H9 (cell line): Measurements from ENCODE around the gene CCDC51. TPM values are rescaled to one million over a fixed set of nuclear protein-coding genes. Genes with fewer than 3 reads are reported as not detected.

ENCODE experiments used
- DNase-seq: peaks from one replicate; pipeline ENCODE4 v3.0.0-alpha.2; 2017
- H2AFZ ChIP-seq: one replicate; pipeline ENCODE4 v1.6.1; 2013; ENCODE audit warnings: mild to moderate bottlenecking, low read length, control low read depth, moderate library complexity
- H2AK5ac ChIP-seq: 2 replicates; pipeline ENCODE4 v1.6.1; 2013; ENCODE audit warnings: low read length, control low read depth, mixed read lengths; ENCODE audit not compliant: insufficient read length
- H2BK120ac ChIP-seq: one replicate; pipeline ENCODE4 v1.6.1; 2013; ENCODE audit warnings: low read depth, mild to moderate bottlenecking, low read length, control low read depth, inconsistent platforms; ENCODE audit not compliant: poor library complexity, severe bottlenecking
- H2BK12ac ChIP-seq: 2 replicates; pipeline ENCODE4 v1.6.1; 2013; ENCODE audit warnings: low read length, control low read depth, mixed read lengths, low read depth; ENCODE audit not compliant: insufficient read length
- H2BK15ac ChIP-seq: 2 replicates; pipeline ENCODE4 v1.6.1; 2013; ENCODE audit warnings: low read depth, low read length, control low read depth
- H2BK20ac ChIP-seq: one replicate; pipeline ENCODE4 v1.6.1; 2013; ENCODE audit warnings: low read depth, mild to moderate bottlenecking, low read length, control low read depth, inconsistent platforms; ENCODE audit not compliant: poor library complexity, severe bottlenecking
- H2BK5ac ChIP-seq: 2 replicates; pipeline ENCODE4 v1.6.1; 2013; ENCODE audit warnings: low read length, control low read depth, mixed read lengths; ENCODE audit not compliant: insufficient read length
- H3K14ac ChIP-seq: 2 replicates; pipeline ENCODE4 v1.6.1; 2013; ENCODE audit warnings: low read length, control low read depth; ENCODE audit not compliant: insufficient read depth
- H3K18ac ChIP-seq: 2 replicates; pipeline ENCODE4 v1.6.1; 2013; ENCODE audit warnings: low read depth, mild to moderate bottlenecking, mixed read lengths, low read length, control low read depth; ENCODE audit not compliant: insufficient read length
- H3K23ac ChIP-seq: 2 replicates; pipeline ENCODE4 v1.6.1; 2013; ENCODE audit warnings: low read length, control low read depth, mixed read lengths, low read depth; ENCODE audit not compliant: insufficient read length
- H3K23me2 ChIP-seq: 2 replicates; pipeline ENCODE4 v1.6.1; 2013; ENCODE audit warnings: low read depth, mild to moderate bottlenecking, mixed read lengths, low read length, control low read depth; ENCODE audit not compliant: insufficient read length, poor library complexity, severe bottlenecking
- H3K27ac ChIP-seq: 2 replicates; pipeline ENCODE4 v1.5.1; 2013; ENCODE audit warnings: low read length, control low read depth, mixed read lengths, low read depth; ENCODE audit not compliant: insufficient read length
- H3K27me3 ChIP-seq: 2 replicates; pipeline ENCODE4 v1.6.1; 2013; ENCODE audit warnings: low read length, control low read depth, inconsistent platforms; ENCODE audit not compliant: insufficient read depth
- H3K4ac ChIP-seq: 2 replicates; pipeline ENCODE4 v1.6.1; 2013; ENCODE audit warnings: low read depth, mild to moderate bottlenecking, control low read depth, inconsistent platforms, low read length, moderate library complexity
- H3K4me1 ChIP-seq: 2 replicates; pipeline ENCODE4 v1.6.1; 2013; ENCODE audit warnings: low read length, control low read depth, inconsistent platforms; ENCODE audit not compliant: insufficient read depth
- H3K4me2 ChIP-seq: 2 replicates; pipeline ENCODE4 v1.6.1; 2013; ENCODE audit warnings: low read length, control low read depth, mixed read lengths; ENCODE audit not compliant: insufficient read length, insufficient read depth
- H3K56ac ChIP-seq: 2 replicates; pipeline ENCODE4 v1.6.1; 2013; ENCODE audit warnings: low read depth, mild to moderate bottlenecking, mixed read lengths, low read length, control low read depth; ENCODE audit not compliant: insufficient read length
- H3K79me1 ChIP-seq: 2 replicates; pipeline ENCODE4 v1.6.1; 2013; ENCODE audit warnings: low read depth, mild to moderate bottlenecking, moderate library complexity, low read length, control low read depth, inconsistent platforms; ENCODE audit not compliant: insufficient read depth, poor library complexity, severe bottlenecking
- H3K79me2 ChIP-seq: 2 replicates; pipeline ENCODE4 v1.6.1; 2013; ENCODE audit warnings: low read length, control low read depth, inconsistent platforms; ENCODE audit not compliant: insufficient read depth
- H3K9ac ChIP-seq: 2 replicates; pipeline ENCODE4 v1.6.1; 2013; ENCODE audit warnings: low read length, control low read depth, mixed read lengths; ENCODE audit not compliant: insufficient read length; ENCODE audit errors: extremely low read depth
- H3K9me3 ChIP-seq: one replicate; pipeline ENCODE4 v1.6.1; 2013; ENCODE audit warnings: low read depth, low read length, inconsistent platforms; ENCODE audit not compliant: control insufficient read depth
- H3T11ph ChIP-seq: one replicate; pipeline ENCODE4 v1.6.1; 2013; ENCODE audit warnings: mild to moderate bottlenecking, low read length, control low read depth, inconsistent platforms
- H4K20me1 ChIP-seq: one replicate; pipeline ENCODE4 v1.6.1; 2013; ENCODE audit not compliant: control insufficient read depth, insufficient read length, insufficient read depth
- H4K5ac ChIP-seq: 2 replicates; pipeline ENCODE4 v1.6.1; 2013; ENCODE audit warnings: low read depth, mild to moderate bottlenecking, mixed read lengths, low read length, control low read depth; ENCODE audit not compliant: insufficient read length
- H4K8ac ChIP-seq: replicated peaks from 2 replicates; pipeline ENCODE4 v1.6.1; 2013; ENCODE audit warnings: low read length, control low read depth, mixed read lengths, low read depth; ENCODE audit not compliant: insufficient read length
- H4K91ac ChIP-seq: 2 replicates; pipeline ENCODE4 v1.6.1; 2013; ENCODE audit warnings: low read depth, mild to moderate bottlenecking, moderate library complexity, mixed read lengths, low read length, control low read depth; ENCODE audit not compliant: insufficient read length
- H3K27ac Mint-ChIP-seq, 3 experiments: 2 replicates in 2 of 3; 3 replicates in 1 of 3; pipeline ENCODE4 v1.8.0; 2020 to 2021; ENCODE audit warnings: mixed read lengths in 3 of 3, mild to moderate bottlenecking in 1 of 3, moderate library complexity in 1 of 3
- H3K27me3 Mint-ChIP-seq: 2 replicates; pipeline ENCODE4 v1.8.0; 2021; ENCODE audit warnings: low read depth, mild to moderate bottlenecking, moderate library complexity, mixed read lengths
- H3K36me3 Mint-ChIP-seq, 3 experiments: 2 replicates in 2 of 3; 3 replicates in 1 of 3; pipeline ENCODE4 v1.8.0; 2020 to 2021; ENCODE audit warnings: low read depth in 3 of 3, mixed read lengths in 3 of 3; ENCODE audit not compliant: insufficient read depth in 1 of 3
- H3K4me1 Mint-ChIP-seq, 2 experiments: 2 replicates each; pipeline ENCODE4 v1.8.0; 2020; ENCODE audit warnings: mixed read lengths in 2 of 2
- H3K4me3 Mint-ChIP-seq, 2 experiments: 2 replicates in 1 of 2; 3 replicates in 1 of 2; pipeline ENCODE4 v1.8.0; 2020 to 2021; ENCODE audit warnings: mild to moderate bottlenecking in 2 of 2, mixed read lengths in 2 of 2, moderate library complexity in 1 of 2
- H3K9me3 Mint-ChIP-seq, 2 experiments: 2 replicates in 1 of 2; 3 replicates in 1 of 2; pipeline ENCODE4 v1.8.0; 2020; ENCODE audit warnings: mild to moderate bottlenecking in 2 of 2, mixed read lengths in 2 of 2, moderate library complexity in 1 of 2
- WGBS: extraction: QIAGEN DNeasy Blood & Tissue Kit; methylation state at CpG from one replicate; pipeline ENCODE4 v1.1.7; 2013; ENCODE audit warnings: missing lambda C conversion rate, low lambda C conversion rate, mixed read lengths; ENCODE audit not compliant: insufficient read length; ENCODE audit errors: extremely low coverage; 5-methylcytosine and 5-hydroxymethylcytosine counted together
- total RNA-seq: library from RNA; stranded (reverse); gene quantifications from 2 replicates; pipeline ENCODE4 v1.2.1, GENCODE V29; 2021
- TF ChIP-seq, protein P1 (sequence below): fragments of 200-600 bp; sonication (generic); conservative IDR thresholded peaks from 3 replicates; pipeline ENCODE4 v1.8.0; 2021; ENCODE audit warnings: antibody characterized with exemption, mild to moderate bottlenecking

The CCDC51 gene
- total RNA-seq, 1 experiment from 2014 or later, result 20.0 TPM

DNA sequence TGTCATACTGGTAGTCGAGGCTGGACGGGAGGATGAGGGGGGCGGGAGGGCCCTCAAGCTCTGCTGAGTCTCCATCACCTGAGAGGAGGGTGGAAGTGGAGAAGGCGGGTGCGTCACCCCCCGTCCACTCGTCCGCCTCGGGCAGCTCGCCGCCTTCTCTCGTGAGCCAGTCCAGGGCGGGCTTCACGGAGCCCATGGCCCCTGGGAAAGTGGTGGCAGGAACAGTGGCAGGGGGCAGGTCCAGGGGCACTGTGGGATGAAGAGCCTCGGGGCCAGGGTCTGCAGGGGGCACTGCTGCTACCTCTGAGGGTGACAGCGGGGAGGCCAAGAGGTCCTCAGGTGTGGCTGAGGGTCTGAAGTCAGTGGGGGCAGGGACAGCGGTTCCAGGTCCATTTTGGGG, 20.3 kb downstream of the CCDC51 start:
- H4K8ac ChIP-seq, result no peak overlapping the region
- H3K18ac ChIP-seq, result no peak overlapping the region
- no peaks in the 10 kb centered on the region for H3K27me3 Mint-ChIP-seq
- no peak overlapping the region for H2BK20ac ChIP-seq
- no peaks in the 10 kb centered on the region for H3K4me1 ChIP-seq
- H3K27me3 ChIP-seq, result no peaks in the 10 kb centered on the region
- no CpG with 5 or more reads among the region's 17 CpGs for WGBS
- H3K4ac ChIP-seq, result no peak overlapping the region
- no peak overlapping the region for H3T11ph ChIP-seq
- H3K79me1 ChIP-seq, result no peaks in the 10 kb centered on the region
- H3K36me3 Mint-ChIP-seq, result peaks cover 37 to 81% (median 76%) of the 10 kb centered on the region in 3 experiments
- TF ChIP-seq, protein P1, sequence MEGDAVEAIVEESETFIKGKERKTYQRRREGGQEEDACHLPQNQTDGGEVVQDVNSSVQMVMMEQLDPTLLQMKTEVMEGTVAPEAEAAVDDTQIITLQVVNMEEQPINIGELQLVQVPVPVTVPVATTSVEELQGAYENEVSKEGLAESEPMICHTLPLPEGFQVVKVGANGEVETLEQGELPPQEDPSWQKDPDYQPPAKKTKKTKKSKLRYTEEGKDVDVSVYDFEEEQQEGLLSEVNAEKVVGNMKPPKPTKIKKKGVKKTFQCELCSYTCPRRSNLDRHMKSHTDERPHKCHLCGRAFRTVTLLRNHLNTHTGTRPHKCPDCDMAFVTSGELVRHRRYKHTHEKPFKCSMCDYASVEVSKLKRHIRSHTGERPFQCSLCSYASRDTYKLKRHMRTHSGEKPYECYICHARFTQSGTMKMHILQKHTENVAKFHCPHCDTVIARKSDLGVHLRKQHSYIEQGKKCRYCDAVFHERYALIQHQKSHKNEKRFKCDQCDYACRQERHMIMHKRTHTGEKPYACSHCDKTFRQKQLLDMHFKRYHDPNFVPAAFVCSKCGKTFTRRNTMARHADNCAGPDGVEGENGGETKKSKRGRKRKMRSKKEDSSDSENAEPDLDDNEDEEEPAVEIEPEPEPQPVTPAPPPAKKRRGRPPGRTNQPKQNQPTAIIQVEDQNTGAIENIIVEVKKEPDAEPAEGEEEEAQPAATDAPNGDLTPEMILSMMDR, result no peak
- H3K14ac ChIP-seq, result no peak overlapping the region
- no peak overlapping the region for H2BK120ac ChIP-seq
- no peaks in the 10 kb centered on the region for H3K9me3 Mint-ChIP-seq
- no peak overlapping the region for H4K5ac ChIP-seq
- no peak overlapping the region for H3K9ac ChIP-seq
- no peak overlapping the region for H2AFZ ChIP-seq
- H2AK5ac ChIP-seq, result no peak overlapping the region
- no peak overlapping the region for H3K23ac ChIP-seq
- H3K4me2 ChIP-seq, result no peak overlapping the region
- peaks cover 3 to 4% of the 10 kb centered on the region in 2 experiments; a peak in 3 of 4 replicates for H3K4me1 Mint-ChIP-seq
- H4K91ac ChIP-seq, result no peak overlapping the region
- H3K79me2 ChIP-seq, result peaks cover 2% of the 10 kb centered on the region; the same call in 1 of the 2 replicates
- H3K56ac ChIP-seq, result no peak overlapping the region
- no peaks in the 10 kb centered on the region for H3K23me2 ChIP-seq
- H4K20me1 ChIP-seq, result no peaks in the 10 kb centered on the region
- no peak overlapping the region for H2BK15ac ChIP-seq
- no peaks in the 10 kb centered on the region for H3K9me3 ChIP-seq
- no peak overlapping the region for H2BK12ac ChIP-seq
- no peak overlapping the region for H2BK5ac ChIP-seq
- no peak for DNase-seq
- no peak overlapping the region for H3K27ac Mint-ChIP-seq
- no peak overlapping the region for H3K27ac ChIP-seq
- no peak overlapping the region for H3K4me3 Mint-ChIP-seq
